ENCODE measurements around the gene AQP1. TPM values are rescaled to one million over a fixed set of nuclear protein-coding genes. Genes with fewer than 3 reads are reported as not detected.
A peak's percentile ranks its signal among the peaks of the same experiment; 100 is the strongest.

AQP1 gene
- total RNA-seq, 8 experiments from 2014 or later, result 0.45 to 233 (median 0.68) TPM

DNA sequence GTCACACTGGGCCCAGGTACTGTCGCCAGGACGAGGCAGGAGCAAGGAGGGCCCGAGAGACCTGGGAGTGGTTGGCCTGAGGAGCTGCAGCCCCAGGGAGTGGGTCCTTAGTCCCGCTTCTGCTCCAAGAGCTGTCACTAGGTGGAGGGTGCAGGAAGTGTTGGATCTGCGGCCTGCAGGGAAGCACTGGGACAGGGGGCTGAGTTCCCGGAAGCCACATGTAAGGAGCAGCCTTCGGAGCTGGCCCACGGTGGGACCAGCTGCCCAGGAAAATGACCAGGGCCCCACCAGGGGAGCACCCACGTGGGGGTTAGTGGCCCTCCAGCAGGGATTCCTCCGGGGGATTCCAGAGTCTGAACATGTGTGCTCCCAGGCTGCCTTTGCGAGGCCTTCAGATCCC lies 9.2 kb upstream of the AQP1 start:
- peaks cover 0 to 2% of the 10 kb centered on the region in 2 donors for H3K4me1 ChIP-seq (replicated peaks in 1 of 2)
- no peak for ATAC-seq (replicated peaks in 6 of 8)
- in situ Hi-C loops (cut with MboI; ENCODE audit: low pct_unique_long_range_greater_than_20kb in 2 of 9, low sequenced_read_pairs in 9 of 9, unreplicated experiment in 9 of 9), result no loop called here
- WGBS, 10 experiments, result 60 to 90% (median 84%) methylated on average over 1 to 8 of the region's 11 CpGs; no CpG with 5 or more reads in 6 of the 10 experiments
- no peak overlapping the region for H3K27ac ChIP-seq
- H3K4me3 ChIP-seq, result no peak overlapping the region

DNA sequence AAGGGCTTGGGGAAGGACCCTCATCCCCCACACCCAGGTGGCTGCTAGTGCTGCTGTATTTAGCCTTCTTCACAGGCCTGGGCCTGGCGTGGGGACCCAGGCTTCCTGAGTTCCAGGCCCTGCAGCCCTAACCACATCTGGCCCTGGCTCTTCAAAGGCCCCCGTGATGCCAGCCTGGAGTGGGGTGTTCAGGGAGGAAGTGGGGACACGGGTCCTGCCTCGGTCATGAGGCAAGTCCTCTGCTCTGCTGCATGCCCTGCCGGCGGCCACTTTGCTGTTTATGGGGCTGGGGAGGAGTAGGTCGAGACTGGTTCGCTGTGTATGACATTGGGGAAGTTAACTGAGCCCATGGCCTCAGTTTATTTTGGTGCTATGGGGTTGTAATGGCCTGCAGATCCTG lies 8.5 kb upstream of the AQP1 start:
- WGBS, 10 experiments, result 83% methylated on average over 1 of the region's 8 CpGs; no CpG with 5 or more reads in 9 of the 10 experiments
- in situ Hi-C loops (cut with MboI; ENCODE audit: low pct_unique_long_range_greater_than_20kb in 2 of 9, low sequenced_read_pairs in 9 of 9, unreplicated experiment in 9 of 9), result no loop called here
- Histone ChIP-seq H3K27ac (no peak overlapping the region), H3K4me1 (replicated peaks in 1 of 2) (no peaks in the 10 kb centered on the region), H3K4me3 (no peak overlapping the region)
- ATAC-seq (replicated peaks in 6 of 8), result no peak

DNA sequence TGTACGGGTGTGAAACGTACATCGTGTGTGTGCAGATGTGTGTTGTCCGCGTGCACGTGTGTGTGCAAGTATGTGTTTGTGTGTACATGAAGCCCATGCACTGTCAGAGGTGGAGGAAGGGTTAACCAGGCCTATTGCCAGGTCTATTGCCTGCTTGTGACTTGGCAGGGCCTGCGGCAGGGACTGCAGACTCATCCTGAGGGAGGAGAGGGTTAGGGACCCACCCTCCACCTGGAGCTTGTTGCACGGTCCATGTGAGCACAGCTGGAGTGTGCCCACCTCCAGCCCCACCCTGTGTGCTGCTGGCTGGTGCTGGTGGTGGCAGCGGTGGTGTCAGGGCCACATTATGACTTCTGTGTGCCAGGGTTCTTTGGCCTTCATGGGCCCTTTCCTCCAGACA lies 7.1 kb upstream of the AQP1 start:
- H3K4me1 ChIP-seq (replicated peaks in 1 of 2), result no peaks in the 10 kb centered on the region
- peak in 1 of 8 experiments; percentile 39 for ATAC-seq (replicated peaks in 6 of 8)
- in situ Hi-C loops (cut with MboI; ENCODE audit: low pct_unique_long_range_greater_than_20kb in 2 of 9, low sequenced_read_pairs in 9 of 9, unreplicated experiment in 9 of 9), result no loop called here
- H3K27ac ChIP-seq, result no peak overlapping the region
- 50 to 96% (median 87%) methylated on average over 2 to 5 of the region's 9 CpGs; no CpG with 5 or more reads in 7 of the 10 experiments for WGBS, 10 experiments
- no peak overlapping the region for H3K4me3 ChIP-seq

DNA sequence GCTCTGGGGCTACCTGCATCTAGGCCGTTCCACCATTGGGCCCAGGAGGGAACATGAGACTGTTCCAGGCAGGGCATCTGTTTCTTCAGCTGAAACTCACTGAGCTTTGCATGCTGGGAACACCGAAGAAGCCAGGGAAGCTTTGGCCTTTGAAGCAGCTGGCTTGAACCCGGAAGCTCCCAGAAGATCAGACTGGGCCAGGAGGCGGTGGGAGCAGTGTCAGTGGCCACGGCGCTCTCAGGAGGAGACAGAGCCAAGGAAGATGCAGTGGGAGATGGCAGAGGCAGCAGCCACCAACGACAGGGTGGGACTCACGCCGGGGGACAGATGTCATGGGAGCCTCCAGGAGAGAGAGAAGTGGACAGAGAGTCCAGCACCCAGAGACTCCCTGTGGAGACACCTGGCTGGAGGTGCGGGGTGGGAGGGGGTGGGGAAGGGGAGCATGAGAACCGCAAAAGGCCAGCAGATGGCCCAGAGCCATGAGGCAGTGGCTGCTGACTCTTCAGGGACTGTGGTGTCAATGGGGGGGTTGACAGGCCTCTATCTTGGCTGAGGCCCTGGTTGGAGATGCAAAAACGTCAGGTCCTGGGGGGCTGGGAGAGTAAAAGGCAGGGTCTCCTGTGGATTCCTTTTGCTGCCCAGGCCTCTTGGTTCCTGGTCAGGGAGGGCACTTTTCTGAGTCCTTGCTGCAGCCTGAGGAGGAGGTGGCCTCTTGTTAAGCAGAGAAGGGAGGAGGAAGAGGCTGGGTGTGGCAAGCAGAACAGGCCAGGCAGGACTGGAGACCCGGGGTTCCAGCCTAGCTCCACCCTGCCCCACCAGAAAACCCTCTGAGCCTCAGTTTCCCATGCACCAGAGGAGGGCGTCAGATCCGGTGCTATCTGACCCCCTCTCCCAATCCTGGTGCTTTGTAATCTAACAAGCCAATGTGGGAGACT lies 6.3 kb upstream of the AQP1 start:
- no peak overlapping the region for H3K4me3 ChIP-seq
- ATAC-seq (replicated peaks in 6 of 8), result peak in 2 of 8 experiments; percentile 50 to 59
- in situ Hi-C loops (cut with MboI; ENCODE audit: low pct_unique_long_range_greater_than_20kb in 2 of 9, low sequenced_read_pairs in 9 of 9, unreplicated experiment in 9 of 9), result no loop called here
- no peaks in the 10 kb centered on the region for H3K4me1 ChIP-seq (replicated peaks in 1 of 2)
- WGBS, 10 experiments, result 60 to 88% (median 78%) methylated on average over 1 to 5 of the region's 15 CpGs; no CpG with 5 or more reads in 5 of the 10 experiments
- no peak overlapping the region for H3K27ac ChIP-seq

DNA sequence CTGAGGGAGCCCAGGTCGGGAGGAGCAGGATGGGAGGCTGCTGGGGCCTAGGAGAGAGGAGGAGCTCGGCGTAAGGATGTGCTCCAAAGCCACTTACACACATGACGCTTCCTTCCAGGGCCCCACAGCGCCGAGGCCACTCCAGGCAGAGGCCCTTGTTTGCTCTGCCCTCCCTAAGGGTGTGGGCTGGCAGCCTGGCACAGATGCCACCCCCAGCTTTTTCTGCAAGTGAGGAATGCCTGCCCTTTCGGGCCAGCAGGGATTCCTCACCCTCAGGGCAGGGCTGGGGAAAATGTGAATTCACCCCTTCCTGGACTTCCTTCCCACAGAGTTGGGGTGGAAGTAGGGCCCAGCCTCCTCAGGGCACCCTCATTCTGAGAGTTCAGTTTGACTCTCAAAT lies 5.6 kb upstream of the AQP1 start:
- no peak overlapping the region for H3K4me3 ChIP-seq
- in situ Hi-C loops (cut with MboI; ENCODE audit: low pct_unique_long_range_greater_than_20kb in 2 of 9, low sequenced_read_pairs in 9 of 9, unreplicated experiment in 9 of 9), result no loop called here
- no peak overlapping the region for H3K27ac ChIP-seq
- no peaks in the 10 kb centered on the region for H3K4me1 ChIP-seq (replicated peaks in 1 of 2)
- 0 to 70% methylated on average over 1 to 2 of the region's 7 CpGs; no CpG with 5 or more reads in 8 of the 10 experiments for WGBS, 10 experiments
- ATAC-seq (replicated peaks in 6 of 8), result peak in 3 of 8 experiments; percentile 17 to 40 (median 26)

DNA sequence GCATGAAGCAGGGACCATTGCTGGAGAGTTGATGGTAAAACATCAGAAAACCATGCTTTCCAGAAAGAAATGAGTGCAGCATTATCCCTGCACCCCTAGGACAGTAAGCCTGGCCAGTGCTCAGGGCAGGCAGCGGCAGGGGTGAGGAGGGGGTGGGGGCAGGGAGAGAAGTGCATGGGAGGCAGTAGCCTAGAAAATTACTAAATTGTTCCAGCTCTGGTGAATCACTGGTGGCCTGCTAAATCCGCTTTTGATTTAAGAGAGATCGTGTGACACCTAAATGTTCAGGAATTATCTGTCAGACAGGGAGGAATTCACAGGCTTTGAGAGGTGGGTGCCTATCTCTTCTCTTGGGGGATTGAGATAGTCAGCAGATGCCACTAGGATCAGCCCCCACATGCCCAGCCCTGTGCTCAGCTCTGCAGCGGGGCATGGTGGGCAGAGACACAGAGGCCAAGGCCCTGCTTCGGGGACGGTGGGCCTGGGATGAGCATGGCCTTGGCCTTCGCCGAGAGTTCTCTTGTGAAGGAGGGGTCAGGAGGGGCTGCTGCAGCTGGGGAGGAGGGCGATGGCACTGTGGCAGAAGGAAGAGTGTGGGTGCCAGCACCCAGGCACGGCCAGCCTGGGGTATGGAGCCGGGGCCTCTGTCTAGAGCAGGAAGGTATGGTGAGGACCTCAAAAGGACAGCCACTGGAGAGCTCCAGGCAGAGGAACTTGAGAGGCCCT lies 5.0 kb upstream of the AQP1 start:
- 68 to 80% methylated on average over 2 to 5 of the region's 11 CpGs; no CpG with 5 or more reads in 8 of the 10 experiments for WGBS, 10 experiments
- ATAC-seq (replicated peaks in 6 of 8), result peak in 6 of 8 experiments; percentile 14 to 66 (median 60)
- in situ Hi-C loops (cut with MboI; ENCODE audit: low pct_unique_long_range_greater_than_20kb in 2 of 9, low sequenced_read_pairs in 9 of 9, unreplicated experiment in 9 of 9), result no loop called here
- Histone ChIP-seq H3K4me3 (no peak overlapping the region), H3K27ac (no peak overlapping the region), H3K4me1 (replicated peaks in 1 of 2) (peaks cover 2 to 5% of the 10 kb centered on the region in 2 donors)

DNA sequence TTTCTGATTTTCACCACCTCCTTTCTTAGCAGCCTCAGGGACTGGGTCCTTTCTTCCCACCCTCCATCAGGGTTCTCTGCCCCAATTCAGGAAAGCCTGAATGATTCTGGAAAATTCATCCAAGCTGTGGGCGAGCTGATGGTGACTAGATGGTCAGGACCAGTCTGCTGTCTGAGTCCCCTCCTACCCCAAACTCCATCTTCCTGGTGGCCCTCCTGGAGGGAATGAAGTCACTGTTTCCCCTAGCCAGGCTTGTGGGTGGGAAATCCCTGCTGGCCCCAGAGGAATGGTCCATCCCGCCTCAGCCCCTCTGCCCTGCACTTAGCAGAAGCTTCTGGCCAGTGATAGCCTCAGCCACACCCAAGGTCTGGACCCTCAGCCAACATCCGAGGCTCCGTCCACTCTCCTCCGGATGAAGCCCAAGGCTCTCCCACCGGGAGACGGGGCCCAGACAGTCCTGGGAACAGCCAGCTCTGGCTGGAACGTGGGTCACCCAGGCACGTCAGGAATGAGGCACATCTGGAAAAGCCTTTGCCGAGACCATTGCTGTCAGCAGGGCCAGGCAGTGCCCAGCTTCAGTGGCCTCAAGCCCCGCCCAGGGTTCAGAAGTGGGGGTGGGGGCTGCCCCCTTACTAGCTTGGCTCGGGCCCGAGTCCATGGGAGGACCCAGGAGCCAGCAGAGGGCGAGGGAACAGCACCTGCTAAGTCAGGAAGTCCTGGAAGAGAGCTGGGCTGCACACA lies 4.0 kb upstream of the AQP1 start:
- Histone ChIP-seq H3K4me1 (replicated peaks in 1 of 2) (peaks cover 2 to 8% of the 10 kb centered on the region in 2 donors), H3K4me3 (no peak overlapping the region), H3K27ac (no peak overlapping the region)
- 40 to 100% (median 98%) methylated on average over 1 to 8 of the region's 14 CpGs; no CpG with 5 or more reads in 7 of the 10 experiments for WGBS, 10 experiments
- ATAC-seq (replicated peaks in 6 of 8), result no peak
- in situ Hi-C loops (cut with MboI; ENCODE audit: low pct_unique_long_range_greater_than_20kb in 2 of 9, low sequenced_read_pairs in 9 of 9, unreplicated experiment in 9 of 9), result no loop called here

DNA sequence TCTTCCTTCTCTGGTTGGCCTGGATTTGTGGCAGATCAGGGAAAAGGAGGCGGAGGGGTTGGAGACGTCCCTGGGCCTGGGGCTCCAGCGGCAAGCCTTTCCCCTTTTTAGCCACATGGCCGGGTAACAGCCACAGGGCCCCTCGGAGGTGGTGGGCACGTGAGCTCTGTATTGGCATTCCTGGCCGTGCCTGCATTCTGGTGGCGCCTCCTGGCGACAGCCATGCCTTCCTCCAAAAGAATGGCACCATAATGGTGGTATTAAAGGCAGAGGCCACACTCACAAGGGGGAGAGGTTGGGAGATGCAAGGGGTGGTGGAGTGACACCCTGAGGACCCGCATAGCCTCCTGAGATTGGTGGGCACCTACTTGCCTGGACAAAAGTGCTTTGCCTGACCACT lies 3.0 kb upstream of the AQP1 start:
- Histone ChIP-seq H3K4me3 (no peak overlapping the region), H3K27ac (no peak overlapping the region), H3K4me1 (replicated peaks in 1 of 2) (peaks cover 2 to 10% of the 10 kb centered on the region in 2 donors)
- in situ Hi-C loops (cut with MboI; ENCODE audit: low pct_unique_long_range_greater_than_20kb in 2 of 9, low sequenced_read_pairs in 9 of 9, unreplicated experiment in 9 of 9), result no loop called here
- ATAC-seq (replicated peaks in 6 of 8), result peak in 1 of 8 experiments; percentile 6
- WGBS, 10 experiments, result 85% methylated on average over 4 of the region's 10 CpGs; no CpG with 5 or more reads in 9 of the 10 experiments

DNA sequence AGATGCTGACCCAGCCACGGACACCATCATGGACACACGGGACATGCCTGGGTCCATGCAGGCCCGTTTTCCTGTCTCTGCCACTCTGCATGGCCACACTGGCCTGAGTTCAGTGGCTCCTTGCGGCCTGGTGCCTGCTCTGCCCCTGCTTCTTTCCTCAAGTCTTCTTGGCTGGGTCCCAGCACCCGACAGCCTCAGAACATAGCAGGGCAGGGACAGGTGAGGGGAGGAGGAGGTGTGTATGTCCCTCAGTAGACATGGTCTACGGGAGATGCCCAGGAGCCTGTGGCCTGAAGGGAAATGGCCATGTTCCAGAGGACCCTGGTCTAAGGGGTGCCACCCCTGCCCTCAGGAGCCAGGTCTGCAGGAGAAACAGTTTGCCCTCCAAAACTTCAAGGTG lies 2.2 kb upstream of the AQP1 start:
- no peak for ATAC-seq (replicated peaks in 6 of 8)

DNA sequence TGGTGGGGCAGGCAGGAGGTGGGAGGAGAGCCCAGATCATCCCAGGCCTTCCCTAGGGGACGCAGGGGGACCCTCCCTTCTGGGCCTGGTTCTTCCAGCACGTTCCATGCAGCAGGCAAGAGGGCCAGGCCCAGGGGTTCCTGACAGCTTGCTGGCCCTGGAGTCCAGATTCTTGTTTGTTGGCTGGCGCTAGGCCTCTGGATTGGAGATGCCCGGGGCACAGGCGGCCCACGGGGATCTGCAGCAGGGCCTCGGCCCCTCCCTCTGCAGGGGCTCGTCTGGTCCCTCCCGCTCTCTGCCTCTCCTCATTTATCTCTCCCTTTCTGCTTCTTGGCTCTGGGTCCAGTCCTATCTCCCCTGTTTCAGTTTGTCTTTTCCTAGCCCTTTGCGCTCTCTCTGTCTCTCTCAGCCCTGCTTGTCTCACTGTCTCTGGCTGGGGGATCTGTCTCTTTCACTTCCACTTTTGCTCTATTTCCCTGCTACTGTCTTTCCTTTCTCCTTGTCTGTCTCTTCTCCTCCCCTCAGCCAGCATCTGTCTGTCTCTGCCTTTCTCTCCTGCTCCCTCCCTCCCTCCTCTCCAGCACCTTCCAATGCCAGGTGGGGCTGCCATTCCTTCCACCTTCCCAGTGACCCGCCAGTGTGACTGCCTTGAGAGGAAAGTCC lies 1.1 kb upstream of the AQP1 start:
- 50 to 100% (median 90%) methylated on average over 1 to 5 of the region's 11 CpGs; no CpG with 5 or more reads in 3 of the 10 experiments for WGBS, 10 experiments
- Histone ChIP-seq H3K4me3 (no peak overlapping the region), H3K27ac (no peak overlapping the region), H3K4me1 (replicated peaks in 1 of 2) (peaks cover 2 to 10% of the 10 kb centered on the region in 2 donors)
- no peak for ATAC-seq (replicated peaks in 6 of 8)
- in situ Hi-C loops (cut with MboI; ENCODE audit: low pct_unique_long_range_greater_than_20kb in 2 of 9, low sequenced_read_pairs in 9 of 9, unreplicated experiment in 9 of 9), result no loop called here

More for the DNA sequence above, 2.2 kb upstream of the AQP1 start:
- no peak overlapping the region for H3K4me3 ChIP-seq
- 80 to 100% (median 91%) methylated on average over 1 to 5 of the region's 6 CpGs; no CpG with 5 or more reads in 6 of the 10 experiments for WGBS, 10 experiments
- peaks cover 2 to 10% of the 10 kb centered on the region in 2 donors for H3K4me1 ChIP-seq (replicated peaks in 1 of 2)
- H3K27ac ChIP-seq, result no peak overlapping the region
- in situ Hi-C loops (cut with MboI; ENCODE audit: low pct_unique_long_range_greater_than_20kb in 2 of 9, low sequenced_read_pairs in 9 of 9, unreplicated experiment in 9 of 9), result no loop called here

DNA sequence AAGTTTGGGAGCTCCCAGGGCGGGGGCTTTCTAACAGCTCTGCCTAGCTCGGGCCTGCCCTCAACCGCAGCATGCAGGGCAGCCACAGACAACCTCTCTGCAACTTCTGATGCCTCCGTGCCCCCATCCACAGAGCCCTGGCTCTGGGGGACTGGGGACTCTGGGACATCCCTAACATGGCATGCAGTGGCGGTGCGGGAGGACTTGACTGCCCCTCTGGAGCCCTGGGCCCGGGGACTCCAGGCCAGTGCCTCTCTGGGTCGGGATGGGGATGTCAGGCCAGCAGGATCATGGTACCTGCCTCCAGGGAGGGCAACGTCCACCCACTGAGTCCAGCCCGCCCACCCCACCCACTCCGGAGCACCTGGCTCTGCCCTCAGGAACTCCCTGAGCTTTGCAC lies 520 bp upstream of the AQP1 start:
- 47 to 100% (median 70%) methylated on average over 1 to 3 of the region's 11 CpGs; no CpG with 5 or more reads in 4 of the 10 experiments for WGBS, 10 experiments
- Histone ChIP-seq H3K4me1 (replicated peaks in 1 of 2) (peaks cover 2 to 10% of the 10 kb centered on the region in 2 donors), H3K4me3 (no peak overlapping the region), H3K27ac (no peak overlapping the region)
- in situ Hi-C loops (cut with MboI; ENCODE audit: low pct_unique_long_range_greater_than_20kb in 2 of 9, low sequenced_read_pairs in 9 of 9, unreplicated experiment in 9 of 9), result no loop called here
- peak in 2 of 8 experiments; percentile 2 to 3 for ATAC-seq (replicated peaks in 6 of 8)

DNA sequence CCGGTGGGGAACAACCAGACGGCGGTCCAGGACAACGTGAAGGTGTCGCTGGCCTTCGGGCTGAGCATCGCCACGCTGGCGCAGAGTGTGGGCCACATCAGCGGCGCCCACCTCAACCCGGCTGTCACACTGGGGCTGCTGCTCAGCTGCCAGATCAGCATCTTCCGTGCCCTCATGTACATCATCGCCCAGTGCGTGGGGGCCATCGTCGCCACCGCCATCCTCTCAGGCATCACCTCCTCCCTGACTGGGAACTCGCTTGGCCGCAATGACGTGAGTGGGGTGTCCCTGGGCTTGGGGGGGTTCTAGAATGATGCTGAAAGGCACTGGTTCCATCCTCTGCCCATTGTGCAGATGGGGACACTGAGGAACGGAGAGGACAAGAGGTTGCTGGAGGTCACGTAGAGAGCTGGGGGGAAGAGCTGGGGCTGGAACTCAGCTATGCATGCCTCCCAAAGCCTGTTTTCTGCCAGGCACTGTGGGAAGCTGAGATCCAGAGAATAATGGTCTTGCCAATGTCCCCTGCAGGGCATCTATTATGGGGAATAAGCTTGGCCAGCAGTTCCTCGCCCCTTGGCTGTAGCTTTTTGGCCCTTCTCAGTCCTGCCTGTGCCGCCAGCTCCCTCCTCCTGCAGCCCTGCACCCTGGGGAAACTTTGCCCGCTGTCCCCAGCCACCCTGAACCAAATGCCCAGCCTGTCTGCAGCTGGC lies 523 bp downstream of the AQP1 start:
- in situ Hi-C loops (cut with MboI; ENCODE audit: low pct_unique_long_range_greater_than_20kb in 2 of 9, low sequenced_read_pairs in 9 of 9, unreplicated experiment in 9 of 9), result no loop called here
- 54 to 100% (median 92%) methylated on average over 1 to 11 of the region's 26 CpGs; no CpG with 5 or more reads in 5 of the 10 experiments for WGBS, 10 experiments
- no peak for ATAC-seq (replicated peaks in 6 of 8)
- no peak overlapping the region for H3K4me3 ChIP-seq
- H3K4me1 ChIP-seq (replicated peaks in 1 of 2), result peaks cover 10 to 19% of the 10 kb centered on the region in 2 donors
- no peak overlapping the region for H3K27ac ChIP-seq

All from motor neuron (in vitro differentiated cells).